CD4-positive, alpha-beta T cell treated with Interleukin-10 for 1 hour (primary cell): ENCODE results near the gene PROSER1.
"Not testable (repeated sequence)": the region's sequence is repeated elsewhere in the genome, so short reads cannot be mapped to it uniquely, and the experiment has no call there.

Source experiments
- DNase-seq: peaks from one replicate; pipeline ENCODE4 v3.0.0-alpha.2; 2020

The PROSER1 gene

DNA sequence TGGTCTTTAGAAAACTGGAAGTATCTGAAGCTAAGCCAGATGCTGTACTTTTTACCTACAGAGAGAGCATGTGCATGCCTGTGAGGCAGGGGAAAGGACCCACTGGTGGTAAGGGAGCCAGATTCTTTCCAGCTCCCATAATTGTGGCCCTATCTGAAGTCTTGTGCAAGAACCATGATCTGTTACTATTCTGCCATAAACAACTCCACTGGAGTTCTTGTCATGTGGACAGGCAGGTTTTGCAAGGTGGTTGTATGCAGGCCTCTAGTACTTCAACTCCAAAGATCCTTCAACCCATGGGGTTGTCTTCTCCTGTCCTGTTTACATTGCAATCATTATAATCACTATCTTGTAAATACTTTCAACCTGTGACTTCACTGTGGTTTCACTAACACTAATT lies 14.1 kb downstream of the PROSER1 start:
- DNase-seq: no peak

DNA sequence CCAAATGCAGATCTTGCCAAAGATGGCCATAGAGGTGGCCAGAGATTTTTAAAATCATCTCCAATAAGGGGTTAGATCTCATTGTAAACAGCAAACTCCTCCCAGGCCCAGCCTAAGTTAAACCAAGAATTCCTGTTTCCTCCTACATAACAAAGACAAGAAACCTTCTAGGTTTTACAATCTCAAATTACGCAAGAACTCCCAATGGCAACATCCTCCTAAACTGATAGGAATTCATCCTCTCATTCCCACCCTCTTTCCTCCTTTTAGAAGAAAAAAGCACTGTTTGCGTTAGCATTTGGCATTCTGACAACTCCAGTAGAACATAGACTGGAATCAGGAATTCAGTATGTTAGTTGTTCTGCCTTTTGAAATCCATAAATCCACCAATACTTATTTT lies 14.6 kb downstream of the PROSER1 start:
- DNase-seq: no peak

DNA sequence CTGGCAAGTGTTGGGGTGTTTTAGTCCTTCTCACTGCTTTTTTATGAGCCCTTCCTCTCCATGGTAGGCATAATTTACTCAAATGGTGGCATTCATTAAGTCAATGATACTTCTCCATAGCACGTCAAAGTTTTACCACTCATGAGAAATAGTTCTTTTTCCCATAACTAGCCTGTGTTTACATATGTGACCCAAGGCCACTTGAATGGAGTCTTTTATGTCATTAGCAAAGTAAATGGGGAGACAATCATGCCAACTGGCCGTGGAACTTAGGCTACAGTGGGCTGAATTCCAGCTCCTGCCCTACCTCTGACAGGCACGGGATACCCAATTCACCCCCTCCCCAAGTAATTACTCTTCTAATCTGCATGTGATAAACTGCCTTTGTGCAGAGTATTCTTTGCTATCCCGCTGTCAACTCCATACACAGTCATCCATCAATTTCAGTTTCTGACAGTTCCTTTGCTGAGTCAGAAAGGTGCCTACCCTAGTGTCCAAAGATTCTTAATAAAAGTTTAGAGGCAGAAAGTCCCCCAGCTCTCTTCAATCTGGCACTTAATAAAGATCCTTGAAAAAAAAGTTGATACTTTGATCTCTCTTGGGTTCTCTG lies 16.9 kb downstream of the PROSER1 start:
- no peak for DNase-seq

DNA sequence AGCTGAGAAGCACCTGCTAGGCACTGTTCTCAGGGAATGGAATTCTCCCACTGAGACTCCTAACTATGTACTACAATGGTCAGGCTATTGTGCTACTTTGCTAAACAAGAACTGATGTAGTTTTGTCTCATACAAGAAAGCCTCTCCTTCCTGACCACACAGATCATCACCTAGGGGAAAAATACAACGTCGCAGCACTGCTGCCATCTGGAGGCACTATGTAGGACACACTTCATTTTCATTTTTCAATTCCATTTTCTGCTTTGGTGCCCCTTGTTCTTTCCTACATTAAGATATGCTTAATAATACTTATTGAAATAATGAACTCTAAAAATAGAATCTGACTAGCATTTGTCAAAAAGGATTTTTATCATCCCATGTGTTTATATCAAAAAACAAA lies 21.1 kb downstream of the PROSER1 start:
- DNase-seq: peak; percentile 25

DNA sequence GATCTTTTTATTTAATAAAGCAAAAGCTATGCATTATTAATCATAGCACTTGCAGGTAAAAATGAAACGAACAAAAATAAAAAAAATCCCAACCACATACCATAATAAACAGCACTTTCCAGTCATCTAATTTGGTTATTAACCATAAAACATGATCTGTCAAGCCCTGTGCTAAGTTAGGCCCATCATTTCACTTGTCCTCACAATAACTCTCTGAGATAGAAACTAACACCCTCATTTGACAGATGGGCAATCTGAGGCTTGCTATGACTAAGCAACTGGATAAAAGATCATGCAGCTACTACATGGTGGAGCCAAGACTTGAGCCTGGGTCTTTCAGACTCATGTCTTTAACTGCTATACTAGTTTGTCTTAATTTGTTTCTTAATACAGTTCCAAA lies 21.8 kb downstream of the PROSER1 start:
- DNase-seq: no peak

DNA sequence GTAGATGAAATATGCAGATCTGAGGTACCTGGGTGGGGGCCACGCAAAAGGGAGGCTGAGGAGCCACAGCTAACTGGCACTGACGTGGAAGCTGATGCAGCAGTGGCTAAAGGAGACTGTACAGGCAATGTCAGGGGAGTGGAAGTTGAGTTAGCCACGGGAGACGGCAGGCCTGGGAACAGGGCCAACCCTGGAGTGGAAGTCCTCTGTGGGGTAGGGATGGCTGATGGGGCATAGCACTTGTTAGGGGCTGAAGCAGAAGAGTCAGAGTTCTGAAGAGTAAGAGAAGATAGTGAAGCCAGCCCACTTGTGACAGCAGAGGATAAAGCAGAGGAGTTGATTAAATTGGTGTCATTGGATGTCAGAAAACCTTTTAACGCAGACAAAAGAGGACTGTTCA lies 24.4 kb downstream of the PROSER1 start:
- no peak for DNase-seq

DNA sequence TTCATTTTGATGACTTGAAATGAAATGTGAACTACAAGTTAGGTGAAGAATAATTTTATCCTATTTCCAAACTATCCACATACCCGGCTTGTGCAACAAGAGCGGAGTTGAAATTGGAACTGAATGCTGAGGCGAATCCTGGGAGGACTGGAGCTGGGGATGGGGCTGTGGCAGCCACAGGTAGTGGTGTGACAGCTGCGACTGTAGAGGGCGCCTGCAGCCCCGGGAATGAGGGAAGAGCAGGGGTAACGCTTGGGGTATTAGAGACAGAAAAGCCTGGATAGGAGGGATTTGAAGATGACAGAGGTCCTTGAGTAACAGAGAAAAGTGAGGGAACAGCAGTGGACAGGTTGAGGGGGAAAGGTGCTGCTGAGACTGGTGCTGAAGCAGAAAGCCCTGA lies 25.3 kb downstream of the PROSER1 start:
- no peak for DNase-seq

DNA sequence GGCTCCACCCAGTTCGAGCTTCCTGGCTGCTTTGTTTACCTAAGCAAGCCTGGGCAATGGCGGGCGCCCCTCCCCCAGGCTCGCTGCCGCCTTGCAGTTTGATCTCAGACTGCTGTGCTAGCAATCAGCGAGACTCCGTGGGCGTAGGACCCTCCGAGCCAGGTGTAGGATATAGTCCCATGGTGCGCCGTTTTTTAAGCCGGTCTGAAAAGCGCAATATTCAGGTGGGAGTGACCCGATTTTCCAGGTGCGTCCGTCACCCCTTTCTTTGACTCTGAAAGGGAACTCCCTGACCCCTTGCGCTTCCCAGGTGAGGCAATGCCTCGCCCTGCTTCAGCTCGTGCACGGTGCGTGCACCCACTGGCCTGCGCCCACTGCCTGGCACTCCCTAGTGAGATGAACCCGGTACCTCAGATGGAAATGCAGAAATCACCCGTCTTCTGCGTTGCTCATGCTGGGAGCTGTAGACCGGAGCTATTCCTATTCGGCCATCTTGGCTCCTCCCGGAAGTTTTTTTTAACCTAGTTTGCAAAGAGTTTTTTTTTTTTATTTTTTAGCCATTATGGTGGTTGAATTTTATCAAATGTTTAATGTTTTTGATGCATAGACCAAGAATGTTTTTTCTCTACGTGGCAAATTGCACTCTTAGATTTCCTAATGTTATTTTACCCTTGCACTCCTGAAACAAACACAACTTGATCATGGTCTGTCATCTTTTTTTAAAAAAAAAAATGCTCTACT lies 31.3 kb downstream of the PROSER1 start:
- DNase-seq: not testable (repeated sequence)

DNA sequence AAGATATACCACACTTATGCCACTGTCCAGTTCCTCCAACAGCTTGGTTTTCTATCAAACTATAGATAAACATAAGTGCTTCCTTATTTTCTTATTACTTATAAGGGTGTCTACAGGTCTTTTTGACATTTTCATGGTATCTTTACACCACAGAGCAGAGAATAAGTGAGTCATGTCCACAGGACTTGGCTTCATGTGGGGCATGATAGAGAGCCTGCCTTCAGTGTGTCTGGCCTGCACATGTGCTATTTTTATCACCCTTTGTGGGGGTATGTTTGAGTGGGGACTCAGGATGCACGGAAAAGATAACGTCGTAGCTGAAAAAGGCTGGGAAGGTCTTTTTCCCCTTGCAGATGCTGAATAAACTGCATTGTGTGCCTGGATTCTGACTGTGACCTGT lies 39.1 kb downstream of the PROSER1 start:
- no peak for DNase-seq

DNA sequence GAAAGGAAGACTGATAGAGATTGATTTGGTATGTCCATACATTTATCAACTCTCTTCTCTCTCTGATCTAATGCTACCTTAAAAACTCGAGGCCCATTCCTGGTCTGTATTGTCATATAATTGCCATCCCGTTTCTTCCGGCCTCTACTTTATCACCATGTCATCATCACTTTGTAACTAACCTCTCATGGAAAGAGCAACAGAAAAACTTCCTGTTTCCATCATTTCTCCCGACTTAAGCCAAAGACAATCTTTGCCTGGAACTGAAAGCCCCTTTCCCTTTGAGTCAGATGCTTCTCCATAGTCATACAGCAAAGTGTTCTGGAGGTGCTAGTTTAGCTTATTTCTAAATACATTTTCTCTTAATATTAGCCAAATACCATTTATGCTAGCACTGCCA lies 44.5 kb downstream of the PROSER1 start:
- no peak for DNase-seq

DNA sequence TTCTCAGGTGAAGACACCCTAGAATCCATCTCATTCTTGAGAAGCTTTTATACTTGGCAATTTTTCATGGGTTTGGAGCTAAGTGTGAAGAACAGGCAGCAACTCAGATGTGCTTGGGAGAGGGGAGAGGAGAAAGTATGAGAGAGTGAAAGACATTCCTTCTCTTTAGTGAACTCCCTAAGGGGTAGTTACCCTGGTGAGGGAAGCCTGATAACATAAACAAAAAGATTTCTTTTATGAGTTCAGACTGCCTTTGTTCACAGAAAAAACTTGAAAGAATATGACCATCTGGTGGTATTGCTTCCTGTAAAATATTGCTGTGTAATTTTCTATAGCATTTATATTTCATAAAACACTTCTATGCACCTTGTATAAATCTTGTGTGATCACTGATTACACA lies 47.2 kb downstream of the PROSER1 start, which contains the start of gene STOML3:
STOML3 (minus strand) TSS at position 139 of the 400 bp plus-strand sequence; CDS start at position 29, 110 bp downstream.
- no peak for DNase-seq

DNA sequence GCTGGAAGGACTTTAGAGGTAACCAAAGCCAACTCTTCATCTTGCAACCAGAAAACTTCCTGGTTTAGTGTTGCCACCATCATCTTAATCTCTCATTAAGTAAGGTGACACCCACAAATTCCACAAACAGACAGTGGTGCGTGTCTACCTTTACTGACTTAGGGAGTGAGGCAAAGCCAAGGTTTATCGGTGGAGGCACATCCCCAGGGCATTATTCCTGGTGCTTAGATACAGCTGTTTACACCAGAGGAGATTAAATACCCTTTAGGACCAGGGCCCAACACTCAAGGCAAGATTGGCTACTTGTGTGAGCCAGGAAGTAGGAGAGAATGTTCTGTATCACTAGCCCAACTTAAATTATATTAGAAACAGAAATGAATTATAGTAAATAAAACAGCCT lies 56.8 kb downstream of the PROSER1 start:
- DNase-seq: no peak

DNA sequence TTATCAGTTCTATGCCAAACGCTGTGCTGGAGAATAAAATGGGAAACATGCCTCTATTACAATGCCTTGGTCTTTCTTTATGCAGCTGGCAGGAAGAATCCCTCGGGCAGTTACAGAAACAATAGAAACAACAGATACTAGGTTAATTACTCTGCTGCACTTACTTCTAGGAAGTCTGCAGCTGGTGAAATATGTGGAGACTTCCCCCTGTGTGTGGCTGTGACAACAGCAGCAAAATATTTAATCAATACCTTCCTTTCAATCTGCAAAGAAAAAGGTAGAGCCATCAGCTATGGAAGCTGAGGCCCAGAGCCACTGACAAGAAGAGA lies 57.2 kb downstream of the PROSER1 start:
- DNase-seq: no peak

DNA sequence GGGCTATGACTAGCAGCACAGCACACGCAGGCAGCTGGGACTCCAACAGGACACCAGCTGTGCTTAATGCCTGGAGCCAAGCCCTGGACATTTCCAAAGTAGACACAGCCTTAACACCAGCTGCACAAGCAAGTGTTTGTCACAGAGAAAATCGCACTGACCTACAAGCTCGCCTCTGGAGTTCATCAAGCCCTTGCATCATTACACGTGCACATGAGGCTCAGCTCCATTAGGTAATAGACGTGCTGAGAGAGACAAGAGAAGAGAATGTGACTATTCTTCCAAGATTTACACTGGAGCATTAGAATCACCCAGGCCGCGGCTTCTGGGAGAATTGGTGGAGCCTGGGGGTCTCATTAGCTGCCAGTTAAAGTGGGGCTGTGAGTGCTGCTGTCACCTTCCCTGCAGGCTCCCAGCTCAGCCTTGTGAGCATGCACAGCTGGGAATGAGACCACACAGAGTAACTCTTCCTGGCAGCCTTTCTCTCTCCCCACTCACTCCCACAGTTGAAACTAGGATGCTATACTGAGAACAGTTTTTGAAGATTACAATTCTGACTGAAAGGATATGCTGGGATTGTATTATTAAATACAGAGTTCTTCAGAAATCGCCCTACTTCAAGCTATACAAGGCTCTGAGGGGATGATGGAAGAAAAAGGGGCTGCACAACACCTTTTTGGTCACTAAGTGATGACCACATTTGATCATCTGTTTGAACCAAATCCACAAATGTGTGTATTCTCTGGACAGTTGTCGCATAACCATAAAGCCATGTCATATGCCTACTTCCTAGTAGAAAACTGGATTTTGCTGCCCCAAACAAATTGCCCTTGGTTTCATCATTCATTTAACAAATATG lies 57.8 kb downstream of the PROSER1 start:
- no peak for DNase-seq

DNA sequence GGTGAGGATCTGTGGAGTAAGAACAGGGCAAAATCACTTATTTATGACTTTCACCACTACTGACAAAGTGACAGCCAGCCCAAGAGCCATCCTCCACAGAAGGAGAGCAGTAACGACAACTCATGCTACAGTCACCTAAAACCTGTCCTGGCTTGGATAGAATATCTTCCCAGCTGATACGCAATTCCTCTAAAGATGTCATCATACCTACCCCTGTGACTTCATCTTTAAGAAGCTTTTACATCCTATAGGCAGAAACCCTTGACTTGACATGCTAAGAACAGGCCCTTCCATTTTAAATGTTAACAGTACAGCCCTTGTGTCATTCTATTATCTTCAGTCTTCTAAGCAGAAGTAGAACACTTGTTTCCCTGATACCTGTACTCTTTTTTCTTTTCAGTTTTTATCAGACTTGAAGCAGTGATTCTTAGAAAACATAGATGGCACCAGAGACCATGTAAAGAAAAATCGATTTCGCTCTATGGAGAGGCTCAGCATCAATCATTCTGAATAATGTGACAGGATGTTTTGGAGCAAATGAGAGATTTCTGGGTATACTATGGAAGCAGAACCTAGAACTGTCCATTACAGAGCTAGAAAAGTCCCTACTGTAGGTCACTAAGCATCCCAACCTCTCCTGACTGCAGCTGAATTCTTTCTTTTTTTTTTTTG lies 67.4 kb downstream of the PROSER1 start:
- no peak for DNase-seq

DNA sequence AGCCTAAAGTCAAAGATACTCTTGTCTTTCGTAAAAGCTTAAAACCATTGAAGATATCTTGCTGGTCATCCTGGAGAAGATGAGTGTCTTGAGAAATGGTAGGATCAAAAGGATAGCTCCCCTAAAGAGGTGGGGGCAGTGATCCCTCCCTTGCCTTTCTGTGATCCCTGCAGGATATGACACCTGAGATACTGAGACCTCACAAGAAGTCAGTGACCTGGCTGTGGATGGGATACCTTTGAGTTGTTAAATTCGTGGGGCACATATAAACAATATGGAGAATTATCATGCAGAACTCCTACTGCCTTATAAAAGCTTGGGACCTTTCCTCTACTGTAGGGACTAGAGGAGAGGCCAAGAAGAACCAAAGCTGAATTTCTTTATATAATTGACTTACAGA lies 68.7 kb downstream of the PROSER1 start:
- DNase-seq: no peak

DNA sequence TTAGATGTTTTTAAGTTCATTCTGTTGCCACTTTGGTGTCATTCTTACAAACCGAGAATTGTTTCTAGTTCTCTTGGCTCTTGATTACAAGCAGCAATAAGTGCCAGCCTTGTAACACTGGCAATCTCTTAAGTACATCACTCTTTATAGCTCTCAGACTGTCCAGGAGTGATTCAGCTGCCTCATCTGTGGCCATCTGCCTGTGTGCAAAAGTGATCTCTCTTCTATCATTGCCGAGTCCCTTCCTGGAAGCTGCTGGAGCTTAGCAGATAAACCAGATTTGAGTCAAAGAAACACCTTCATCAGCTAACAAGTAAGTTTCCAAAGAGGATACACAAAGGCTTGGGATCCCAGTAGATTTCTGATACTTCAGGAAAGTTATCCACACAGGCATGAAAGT lies 70.4 kb downstream of the PROSER1 start:
- no peak for DNase-seq

DNA sequence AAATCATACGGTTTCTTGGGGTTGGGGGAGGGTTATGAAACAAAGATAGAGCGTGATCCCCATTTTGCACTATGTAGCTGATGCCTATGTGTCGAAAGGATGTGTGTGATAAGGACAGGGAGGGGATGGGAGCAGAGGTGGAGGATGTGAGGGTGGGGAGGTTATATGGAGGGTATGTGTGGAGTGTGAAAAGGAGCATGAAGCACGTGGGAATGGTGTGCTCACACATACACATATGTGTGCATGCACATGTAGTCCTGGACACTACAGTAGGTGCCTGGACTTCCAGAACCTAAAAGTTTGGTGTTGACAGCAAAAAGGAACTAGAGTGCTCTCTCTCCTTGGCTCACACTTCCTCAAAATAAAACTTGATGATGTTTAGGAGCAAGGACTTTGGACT lies 72.6 kb downstream of the PROSER1 start:
- no peak for DNase-seq

DNA sequence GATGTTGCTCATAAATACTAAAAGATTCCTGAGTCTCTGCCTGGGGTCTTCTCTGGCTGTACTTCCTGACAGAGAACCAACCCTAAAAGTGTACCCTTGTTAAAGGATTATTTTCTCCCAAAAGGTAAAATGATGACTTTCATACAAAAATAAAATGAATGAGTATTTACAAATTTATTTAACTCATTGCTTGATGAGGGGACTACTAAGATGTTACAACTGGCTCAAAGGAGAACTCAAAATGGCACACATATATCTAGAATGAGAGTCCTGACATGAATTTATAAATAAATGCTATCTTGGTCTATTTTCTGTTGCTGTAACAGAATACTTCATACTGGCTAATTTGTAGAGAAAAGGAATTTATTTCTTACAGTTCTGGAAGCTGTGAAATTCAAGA lies 77.7 kb downstream of the PROSER1 start:
- DNase-seq: no peak
